Measurements from ENCODE around the gene SELENOI.

- TF ChIP-seq CTCF (optimal IDR thresholded peaks at IDR 0.05 in 1 of 3, IDR thresholded peaks at IDR 0.05 in 1 of 3, conservative IDR thresholded peaks at IDR 0.05 in 1 of 3; ENCODE audit: extremely low read depth in 1 of 3, insufficient read depth in 2 of 3, low read length in 3 of 3) (no peak), EZH2 (IDR thresholded peaks at IDR 0.05; ENCODE audit: low read length) (no peak)
These were observed 10.2 kb downstream of the SELENOI start for GRCh38 chr2:26356111-26356510.

All from keratinocyte (primary cell).